ENCODE measurements around the gene CHD6. TPM values are rescaled to one million over a fixed set of nuclear protein-coding genes. Genes with fewer than 3 reads are reported as not detected.

Gene CHD6
- total RNA-seq, 1 donor from 2014 or later = 42.4 TPM

DNA sequence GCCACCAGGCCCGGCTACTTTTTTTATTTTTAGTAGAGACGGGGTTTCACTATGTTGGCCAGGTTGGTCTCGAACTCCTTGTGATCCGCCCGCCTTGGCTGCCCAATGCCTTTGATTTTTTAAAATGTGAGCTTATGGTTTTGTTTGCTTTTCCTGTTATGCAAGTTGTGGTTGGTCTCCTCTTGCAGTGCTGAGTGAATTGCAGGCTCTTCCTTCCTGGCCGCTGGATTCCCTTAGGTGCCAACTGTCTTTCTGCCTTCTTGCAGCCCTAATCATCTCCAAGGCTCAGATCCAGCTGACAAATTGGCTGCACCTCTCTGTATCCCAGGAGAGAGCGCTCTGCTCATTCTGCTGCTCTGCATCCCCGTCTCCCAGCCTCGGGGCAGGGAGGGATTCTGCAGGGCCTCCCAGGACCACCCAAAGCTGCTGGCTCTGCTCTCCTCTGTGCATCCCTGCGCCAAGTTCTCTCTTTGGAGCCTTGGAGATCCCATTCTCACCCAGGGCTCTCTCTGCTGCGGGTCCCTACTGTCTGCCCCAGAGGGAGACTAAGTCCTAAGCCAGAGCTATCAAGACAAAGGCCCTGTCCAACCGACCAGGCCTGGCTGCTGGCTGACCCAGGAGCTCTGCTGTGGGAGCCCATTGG lies 237.5 kb downstream of the CHD6 start:
- DNase-seq (ENCODE audit: low spot score in 2 of 2) (no peak), FAIRE-seq (no peak)

DNA sequence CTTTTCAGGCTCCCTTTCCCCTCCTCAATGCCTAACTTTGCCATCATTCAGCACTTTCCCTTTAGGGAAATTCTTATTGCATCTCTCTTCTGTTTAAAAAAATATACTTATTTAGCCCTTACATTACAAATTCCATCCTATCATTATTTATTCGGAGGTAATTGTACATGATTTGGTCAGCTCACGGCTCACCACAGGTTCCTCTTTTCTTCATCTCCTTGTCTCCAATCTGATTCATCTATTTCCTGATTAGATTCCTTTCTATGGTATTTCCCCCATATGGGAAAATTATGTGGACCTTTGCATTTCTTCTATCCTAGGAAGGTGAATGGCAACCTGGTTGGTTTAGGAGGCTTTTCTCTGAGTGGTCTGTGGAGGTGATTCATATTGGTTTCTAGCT lies 238.6 kb downstream of the CHD6 start:
- no peak for DNase-seq (ENCODE audit: low spot score in 2 of 2)
- FAIRE-seq = no peak

DNA sequence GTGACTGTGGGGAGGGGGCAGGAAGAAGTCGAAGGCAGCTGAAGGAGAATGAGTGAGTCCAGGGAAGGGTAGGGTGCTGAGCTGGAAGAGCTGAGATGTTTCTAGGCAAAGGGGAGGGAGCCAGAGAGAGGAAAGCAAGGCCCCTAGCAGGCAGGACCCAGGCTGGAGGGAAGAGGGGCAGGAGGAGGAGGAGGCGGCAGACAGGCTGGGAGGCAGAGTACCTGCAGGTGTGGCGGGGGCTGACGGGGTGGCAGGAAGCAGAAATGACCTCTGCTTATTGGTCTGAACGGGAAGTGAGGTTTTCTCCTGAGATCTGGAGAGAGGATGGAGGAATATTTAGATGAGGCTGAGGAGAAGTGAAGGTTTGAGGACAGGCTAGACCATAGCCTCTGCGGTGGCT lies 240.9 kb downstream of the CHD6 start:
- FAIRE-seq (no peak), DNase-seq (ENCODE audit: low spot score in 2 of 2) (no peak)

DNA sequence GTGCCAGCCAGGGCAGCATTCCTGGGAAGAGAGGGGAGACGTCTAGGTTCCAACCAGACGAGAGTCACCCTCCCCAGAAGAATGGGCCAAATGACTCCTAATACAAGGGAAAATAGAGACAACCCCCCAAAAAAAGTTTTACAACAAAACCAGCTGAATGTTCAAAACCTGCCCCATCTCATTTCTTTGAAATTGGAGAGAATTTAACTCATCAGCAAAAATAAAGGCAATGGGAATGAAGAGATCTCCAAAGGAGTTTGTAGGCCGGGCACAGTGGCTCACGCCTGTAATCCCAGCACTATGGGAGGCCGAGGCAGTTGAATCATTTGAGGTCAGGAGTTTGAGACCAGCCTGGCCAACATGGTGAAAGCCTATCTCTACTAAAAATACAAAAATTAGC lies 241.8 kb downstream of the CHD6 start:
- DNase-seq (ENCODE audit: low spot score in 2 of 2) (no peak), FAIRE-seq (no peak)

DNA sequence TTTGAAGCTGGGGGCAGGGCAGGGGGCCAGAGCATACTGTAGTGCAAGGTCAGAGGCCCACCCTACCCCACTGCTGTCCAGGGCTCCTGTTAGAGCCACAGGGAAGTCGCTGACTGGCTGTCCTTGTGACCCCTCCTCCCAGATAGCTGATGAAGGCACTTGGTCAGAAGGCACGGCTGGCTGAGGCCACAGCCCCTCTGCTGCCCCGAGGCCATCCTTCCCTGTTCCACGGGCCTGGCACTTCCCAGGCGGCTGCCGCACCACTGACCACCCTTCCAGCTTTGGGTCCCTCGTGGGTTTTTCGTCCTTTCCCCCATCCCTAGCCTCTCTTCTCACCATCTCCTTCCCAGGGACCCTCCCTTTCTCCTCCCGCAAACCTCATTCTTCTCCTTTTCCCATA lies 242.3 kb downstream of the CHD6 start:
- DNase-seq (ENCODE audit: low spot score in 2 of 2) (no peak), FAIRE-seq (no peak)

DNA sequence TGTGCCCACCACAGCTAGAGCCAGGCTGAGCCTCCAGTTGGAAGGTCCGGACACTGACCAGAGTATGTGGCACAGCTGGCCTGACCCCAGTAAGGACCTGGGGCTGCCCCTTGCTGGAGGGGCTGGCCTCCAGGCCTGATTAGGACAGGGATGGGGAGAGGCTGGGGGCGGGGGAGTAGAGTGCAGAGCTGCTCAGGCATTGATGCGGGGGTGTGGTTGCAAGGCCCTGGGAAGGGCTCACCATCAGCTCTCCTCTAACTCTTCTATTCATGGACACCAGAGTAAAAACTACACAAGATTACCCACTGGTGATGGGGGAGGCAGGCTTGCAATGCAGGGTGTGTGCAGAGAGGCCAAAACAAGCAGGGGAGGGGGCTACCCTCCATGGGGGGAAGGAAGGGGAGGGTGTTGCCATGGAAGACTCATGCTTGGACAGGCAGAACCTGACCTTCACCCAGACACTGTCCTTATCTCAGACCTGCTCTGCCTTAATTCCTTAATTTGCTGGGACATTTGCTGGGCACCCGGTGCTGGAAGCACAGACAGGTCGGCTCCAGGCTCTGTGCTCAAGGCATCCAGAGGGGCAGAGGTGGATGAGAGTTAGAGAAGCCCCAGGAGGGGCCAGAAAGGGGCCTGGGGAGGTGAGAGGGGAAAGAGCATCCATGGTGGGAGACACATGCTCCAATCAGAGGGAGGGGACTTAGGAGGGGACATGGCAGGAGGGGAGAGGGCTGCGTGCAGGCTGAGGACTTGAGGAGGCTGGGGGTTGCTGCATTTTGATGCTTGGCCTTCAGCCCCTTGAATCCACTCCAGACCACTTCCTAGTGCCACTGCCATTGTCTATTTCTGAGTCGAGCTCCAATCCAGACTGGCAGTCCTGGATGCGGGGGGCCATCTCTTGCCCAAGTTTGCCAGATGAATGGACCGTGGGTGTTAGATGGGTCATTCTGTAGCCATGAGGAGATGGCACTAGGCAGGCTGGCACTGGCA lies 244.0 kb downstream of the CHD6 start:
- no peak for FAIRE-seq
- DNase-seq (ENCODE audit: low spot score in 2 of 2) = no peak

DNA sequence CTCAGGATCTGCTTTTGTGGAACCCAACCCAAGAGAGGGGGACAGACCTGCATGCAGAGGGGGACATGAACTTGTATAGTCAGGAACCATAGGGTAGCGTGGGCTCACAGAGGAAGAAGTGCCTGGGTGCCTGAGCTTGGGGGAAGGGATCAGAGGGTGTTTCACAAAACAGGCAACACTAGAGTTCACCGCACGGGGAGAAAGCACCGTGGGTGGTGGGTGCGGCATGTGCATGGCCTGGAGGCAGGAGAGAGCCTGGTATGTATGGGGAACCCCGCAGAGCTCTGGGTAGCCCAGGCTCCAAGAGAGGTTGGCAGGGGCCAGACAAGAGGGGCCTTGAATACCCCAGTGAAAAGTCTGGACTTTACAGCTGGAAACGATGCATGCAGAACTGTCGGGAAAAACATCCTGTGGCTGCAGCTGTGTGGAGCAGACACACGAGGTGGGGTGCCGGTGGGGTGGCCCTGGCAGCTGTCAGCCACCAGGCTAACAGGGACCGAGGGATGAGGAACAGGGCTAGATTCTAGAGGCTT lies 244.9 kb downstream of the CHD6 start:
- no peak for DNase-seq (ENCODE audit: low spot score in 2 of 2)
- no peak for FAIRE-seq

DNA sequence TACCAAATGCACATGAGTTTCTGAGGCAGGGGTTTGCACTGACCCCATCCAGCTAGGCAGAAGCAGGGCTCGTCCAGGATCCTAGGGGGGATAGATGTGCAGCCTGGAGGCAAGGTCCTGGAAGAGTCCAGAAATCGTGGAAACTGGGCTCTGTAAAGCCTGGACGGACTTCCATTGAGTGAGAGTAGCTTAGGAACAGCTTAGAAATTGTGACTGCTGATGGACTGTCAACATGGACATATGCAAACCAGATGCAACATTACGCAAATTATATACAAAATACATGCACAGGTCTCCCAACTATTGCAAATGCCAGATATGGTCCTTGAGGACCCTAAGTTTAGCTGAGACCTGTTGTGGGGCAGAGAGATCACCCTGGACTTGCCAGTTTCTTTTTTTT lies 246.8 kb downstream of the CHD6 start:
- FAIRE-seq = no peak
- no peak for DNase-seq (ENCODE audit: low spot score in 2 of 2)

DNA sequence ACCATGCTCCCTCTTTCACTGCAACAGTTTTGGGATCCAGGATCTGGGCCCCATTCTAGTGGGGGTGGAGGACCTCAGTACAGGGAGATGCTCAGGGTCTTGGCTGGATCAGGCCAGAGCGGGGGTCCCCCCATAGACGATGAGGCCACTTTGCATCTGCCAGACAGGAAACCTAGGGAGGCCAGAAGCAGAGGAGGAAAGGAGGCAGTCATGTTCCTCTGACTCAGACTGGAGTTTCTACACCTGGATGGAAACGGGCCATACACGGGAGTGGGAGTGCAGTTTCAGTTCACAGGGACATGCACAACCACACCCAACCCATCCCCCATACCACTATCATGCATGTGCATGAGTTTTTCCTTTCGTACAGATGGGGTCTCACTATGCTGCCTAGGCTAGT lies 248.0 kb downstream of the CHD6 start:
- FAIRE-seq (no peak), DNase-seq (ENCODE audit: low spot score in 2 of 2) (no peak)

DNA sequence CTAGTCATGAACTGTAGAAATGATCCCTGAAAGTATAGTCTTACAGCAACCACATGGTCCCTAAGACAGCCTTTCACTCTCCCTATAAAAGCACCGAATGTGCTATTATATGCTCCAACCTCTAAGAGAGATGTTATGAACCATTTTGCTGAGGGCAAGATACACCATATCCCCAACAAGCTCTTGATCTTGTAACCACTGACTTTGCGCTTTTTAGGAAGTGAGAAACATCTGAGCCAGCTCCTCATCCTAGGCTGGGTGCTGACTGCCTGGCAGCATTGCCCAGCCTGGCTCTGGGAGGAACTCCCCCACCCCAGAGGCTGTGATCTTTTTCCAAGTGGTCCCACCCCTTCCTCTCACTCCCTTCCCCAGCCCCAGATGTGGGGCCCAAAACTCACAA lies 248.5 kb downstream of the CHD6 start:
- FAIRE-seq = no peak

DNA sequence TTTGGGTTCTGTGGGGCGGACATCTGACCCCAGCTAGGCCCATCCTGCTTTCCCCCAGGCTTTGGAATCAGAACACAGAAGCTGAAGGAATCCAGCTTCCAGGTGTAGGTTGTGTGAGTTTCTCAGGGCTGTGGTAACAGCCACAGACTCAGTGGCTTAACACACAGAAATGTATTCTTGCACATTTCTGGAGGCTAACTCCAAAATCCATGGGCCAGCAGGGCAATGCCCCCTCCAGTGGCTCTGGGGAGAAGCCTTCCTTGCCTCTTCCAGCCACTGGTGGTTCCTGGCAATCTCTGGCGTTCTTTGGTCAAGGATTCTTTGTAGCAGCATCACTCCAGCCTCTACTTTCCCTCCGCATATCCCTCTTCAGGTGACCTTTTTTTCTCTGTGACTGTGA lies 250.2 kb downstream of the CHD6 start:
- no peak for DNase-seq (ENCODE audit: low spot score in 2 of 2)
- FAIRE-seq = no peak

More for the DNA sequence above, 248.5 kb downstream of the CHD6 start:
- no peak for DNase-seq (ENCODE audit: low spot score in 2 of 2)

DNA sequence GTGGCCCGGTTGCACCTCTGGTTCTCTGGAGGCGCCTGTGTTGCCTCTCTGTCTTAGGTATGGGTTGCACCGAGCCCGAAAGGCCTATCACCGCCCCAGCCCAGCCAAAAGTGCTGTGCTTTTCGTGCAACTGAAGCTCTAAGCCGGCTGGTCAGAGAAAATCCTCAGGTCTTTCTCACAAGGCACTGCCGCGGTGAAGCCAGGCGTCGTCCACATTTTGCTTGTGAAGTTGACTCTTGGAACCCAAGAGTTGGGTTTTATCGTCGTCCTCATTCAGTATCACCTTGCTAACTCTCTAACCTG lies 250.8 kb downstream of the CHD6 start:
- DNase-seq (ENCODE audit: low spot score in 2 of 2) = no peak

DNA sequence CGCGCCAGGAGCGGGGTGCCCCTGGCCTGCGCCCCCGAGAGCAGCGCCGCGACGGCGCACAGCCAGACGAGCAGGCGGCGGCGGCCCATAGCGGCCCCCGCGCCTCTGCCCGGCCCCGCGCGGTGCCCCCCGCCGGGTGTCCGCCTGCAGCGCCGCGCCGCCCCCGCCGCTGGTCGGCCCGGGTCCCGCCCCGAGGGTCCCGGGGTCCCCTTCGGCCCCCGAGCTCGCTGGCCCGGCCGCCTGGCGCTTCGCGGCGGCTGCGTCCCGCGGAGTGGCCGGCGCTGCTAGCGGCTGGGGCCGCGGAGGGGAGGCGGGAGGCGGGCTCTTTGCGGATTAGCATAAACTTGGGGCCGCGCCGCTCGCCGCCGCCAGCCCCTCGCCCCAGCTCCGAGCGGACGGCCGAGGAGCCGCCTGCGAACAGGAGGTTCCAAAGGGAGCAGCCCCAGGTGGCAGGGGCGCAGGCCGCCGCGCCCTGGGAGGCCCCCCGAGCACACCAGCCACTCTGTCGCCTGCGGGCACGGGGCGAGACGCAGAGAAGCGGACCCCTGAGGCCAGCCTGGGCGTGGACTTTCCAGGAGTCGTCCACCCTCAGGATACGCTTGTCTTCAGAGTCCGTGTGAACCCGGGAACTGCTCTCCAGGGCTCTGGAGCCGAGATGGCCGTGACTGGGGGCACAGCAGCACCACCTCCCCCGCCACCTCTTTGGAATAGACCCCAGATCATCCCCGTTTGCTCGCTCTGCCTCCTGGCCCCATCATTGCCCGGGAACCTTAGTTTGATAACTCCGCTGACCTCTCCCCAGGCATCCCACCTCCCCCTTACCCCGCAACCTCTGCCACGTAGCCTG lies 251.4 kb downstream of the CHD6 start, which contains the start of gene EMILIN3:
Gene EMILIN3, minus strand, starts transcription at position 273 of the 847 bp plus-strand sequence. Its CDS starts 184 bp downstream, at position 89.
- FAIRE-seq = no peak
- no peak for DNase-seq (ENCODE audit: low spot score in 2 of 2)

More for the DNA sequence above, 250.8 kb downstream of the CHD6 start:
- no peak for FAIRE-seq

DNA sequence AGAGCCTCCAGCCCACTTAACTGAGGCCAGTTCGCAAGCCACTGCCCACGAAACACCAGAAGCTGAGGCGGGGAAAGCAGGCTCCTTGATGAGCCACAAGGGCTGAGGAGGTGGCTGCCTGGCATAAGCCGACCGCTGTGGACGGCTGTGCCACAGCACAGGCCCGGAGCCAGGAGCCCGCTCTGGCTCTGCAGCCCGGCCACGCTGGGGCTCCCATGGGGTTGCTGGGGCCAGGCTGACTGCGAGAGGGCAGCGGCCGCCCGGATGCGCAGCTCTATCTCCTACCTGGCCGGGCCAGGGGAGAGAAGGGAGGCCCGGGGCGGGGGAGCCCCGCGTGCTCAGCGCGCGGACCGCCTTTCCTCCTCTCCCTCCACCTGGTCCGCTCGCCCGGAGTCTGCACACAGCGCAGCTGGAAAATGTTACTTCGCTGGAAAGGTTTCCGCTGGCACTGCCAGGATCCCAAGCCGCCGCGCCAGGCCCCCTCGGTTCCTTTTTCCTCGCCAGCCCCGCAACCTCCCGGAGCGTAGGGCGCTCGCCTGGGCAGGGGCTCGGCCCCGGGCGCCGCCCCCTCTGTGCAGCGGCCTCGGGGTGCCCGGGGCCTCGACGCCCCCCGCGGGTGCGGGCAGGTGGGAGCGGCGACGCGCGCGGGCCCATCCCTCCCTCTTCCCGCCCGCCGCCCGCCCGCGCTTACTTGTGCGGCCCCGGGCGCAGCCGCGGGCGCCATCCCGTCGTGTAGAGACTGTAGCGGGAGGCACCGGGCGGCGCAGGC lies 252.2 kb downstream of the CHD6 start:
- FAIRE-seq (no peak), DNase-seq (ENCODE audit: low spot score in 2 of 2) (no peak)

DNA sequence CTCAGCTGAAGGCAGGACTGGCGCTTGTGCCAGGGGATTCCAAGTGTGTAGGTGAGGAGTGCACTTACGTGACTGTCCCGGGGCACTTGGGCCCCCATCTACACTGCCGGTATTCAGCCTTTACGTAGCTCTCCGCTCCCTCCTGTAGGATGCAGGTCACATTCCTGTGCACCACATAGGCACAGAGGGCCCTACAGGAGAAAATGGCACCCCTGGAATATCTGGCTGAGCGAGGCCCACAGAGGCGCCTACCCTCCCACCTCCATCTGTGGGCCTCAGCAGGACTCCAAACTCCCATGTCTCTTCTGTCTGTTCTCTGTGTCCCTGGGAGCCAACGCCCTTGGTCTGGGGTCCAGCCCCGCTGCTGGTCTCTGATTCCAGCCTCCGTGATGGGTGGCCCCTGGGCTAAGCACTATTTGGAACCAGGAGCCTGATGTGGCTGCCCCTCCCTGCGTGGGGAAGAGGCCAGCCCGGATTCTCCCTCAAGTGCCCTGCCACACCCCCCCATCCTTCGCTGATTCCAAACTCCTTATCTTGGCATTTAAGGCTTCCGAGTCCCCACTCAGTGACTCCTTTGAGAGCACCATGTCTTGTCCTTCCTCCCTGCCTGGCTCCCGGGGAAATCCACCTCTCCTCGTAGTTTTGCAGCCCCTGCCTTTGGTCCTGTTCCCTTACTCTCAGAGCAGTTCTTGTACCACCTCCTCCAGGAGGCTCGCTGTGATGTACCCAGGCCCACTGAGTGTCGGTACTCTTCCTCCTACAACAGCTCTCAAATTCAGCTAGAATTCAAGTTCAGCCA lies 253.0 kb downstream of the CHD6 start:
- no peak for FAIRE-seq
- no peak for DNase-seq (ENCODE audit: low spot score in 2 of 2)

DNA sequence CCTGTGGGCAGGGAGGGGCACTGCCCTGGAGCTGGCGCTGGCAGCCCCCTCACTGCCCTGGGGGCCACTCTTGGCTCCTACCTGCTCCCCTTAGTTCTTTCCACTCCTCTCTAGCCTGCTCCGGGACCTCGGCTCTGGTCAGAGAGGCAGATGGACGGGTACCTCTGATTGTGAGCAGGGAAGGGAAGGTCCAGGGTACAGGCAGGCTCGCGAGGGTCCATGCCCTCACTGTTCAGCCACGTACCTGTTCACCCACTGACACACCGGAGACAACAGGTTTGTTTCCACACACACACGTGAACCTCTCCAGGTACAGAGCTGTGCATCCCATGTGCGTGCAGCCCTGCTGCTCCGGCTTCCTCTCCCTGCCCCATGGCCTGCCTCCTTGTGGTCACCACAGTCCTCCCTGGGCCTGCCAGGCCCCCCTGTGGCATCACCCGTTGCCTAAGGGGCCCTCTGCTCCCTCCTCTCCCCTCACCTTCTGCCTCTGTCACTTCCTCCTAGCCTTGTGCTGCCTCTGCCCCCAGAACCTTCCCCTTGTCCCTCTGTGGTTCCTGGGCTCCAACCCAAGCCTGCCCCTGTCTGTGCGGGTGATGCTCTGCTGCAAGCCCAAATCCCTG lies 253.8 kb downstream of the CHD6 start:
- no peak for DNase-seq (ENCODE audit: low spot score in 2 of 2)
- FAIRE-seq = no peak

DNA sequence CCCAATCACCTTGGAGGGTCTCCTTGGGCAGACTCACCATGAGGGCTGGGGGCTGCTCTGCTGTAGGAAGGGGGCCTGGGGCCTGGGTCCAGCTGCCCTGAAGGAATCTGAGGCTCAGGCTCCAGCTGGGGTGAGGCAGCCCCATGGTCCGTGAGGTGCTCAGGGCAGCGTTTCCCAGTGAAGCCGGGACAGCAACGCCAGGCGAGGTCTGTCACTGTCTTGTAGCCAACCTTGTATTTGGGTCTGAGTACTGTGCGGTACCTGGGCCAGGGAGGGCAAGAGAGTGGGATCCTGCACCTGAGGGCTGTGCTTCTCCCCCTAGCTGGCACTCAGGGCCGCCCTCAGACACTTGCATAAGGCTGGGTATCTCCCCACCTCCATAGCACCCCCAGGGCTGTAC lies 254.6 kb downstream of the CHD6 start:
- FAIRE-seq = no peak
- no peak for DNase-seq (ENCODE audit: low spot score in 2 of 2)

DNA sequence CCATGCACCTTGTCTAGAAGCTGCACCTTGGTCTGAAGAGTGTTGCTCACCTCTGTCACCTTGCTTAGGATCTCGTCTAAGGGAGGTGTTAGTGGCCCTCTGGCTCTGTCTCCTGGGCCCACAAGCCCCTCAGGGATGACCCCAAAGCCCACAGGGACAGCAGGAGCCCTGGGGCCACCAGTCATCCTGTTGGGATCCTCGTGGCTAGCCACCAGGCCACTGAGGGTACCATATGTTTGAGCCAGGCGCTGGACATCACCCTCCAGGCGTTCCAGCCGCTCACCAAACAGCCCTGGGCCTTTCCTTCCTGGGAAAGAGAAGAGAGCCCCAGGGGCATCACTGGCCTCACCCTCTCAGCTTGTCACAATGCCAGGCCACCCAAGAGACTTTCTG lies 255.4 kb downstream of the CHD6 start:
- FAIRE-seq = no peak
- DNase-seq (ENCODE audit: low spot score in 2 of 2) = no peak

All from frontal cortex (tissue), 4 donors.